Sigmoid colon (tissue), 3 donors: ENCODE results near the gene PCDHA5.

ENCODE experiments used
- POLR2A ChIP-seq, 2 donors: fragments of 450-650 bp; IDR thresholded peaks; one replicate each; pipeline ENCODE4 v1.6.1; 2016; ENCODE audit warnings: antibody characterized with exemption in 2 of 2, mild to moderate bottlenecking in 2 of 2, moderate library complexity in 2 of 2
- TF ChIP-seq, protein P1 (sequence below), 4 experiments: fragments of 450-650 bp in 3 of 4; fragments of 200-600 bp in 1 of 4; IDR thresholded peaks; one replicate each; pipeline ENCODE4 v1.5.1; 2016 to 2019; ENCODE audit warnings: antibody characterized with exemption in 4 of 4, mild to moderate bottlenecking in 3 of 4, moderate library complexity in 2 of 4

DNA sequence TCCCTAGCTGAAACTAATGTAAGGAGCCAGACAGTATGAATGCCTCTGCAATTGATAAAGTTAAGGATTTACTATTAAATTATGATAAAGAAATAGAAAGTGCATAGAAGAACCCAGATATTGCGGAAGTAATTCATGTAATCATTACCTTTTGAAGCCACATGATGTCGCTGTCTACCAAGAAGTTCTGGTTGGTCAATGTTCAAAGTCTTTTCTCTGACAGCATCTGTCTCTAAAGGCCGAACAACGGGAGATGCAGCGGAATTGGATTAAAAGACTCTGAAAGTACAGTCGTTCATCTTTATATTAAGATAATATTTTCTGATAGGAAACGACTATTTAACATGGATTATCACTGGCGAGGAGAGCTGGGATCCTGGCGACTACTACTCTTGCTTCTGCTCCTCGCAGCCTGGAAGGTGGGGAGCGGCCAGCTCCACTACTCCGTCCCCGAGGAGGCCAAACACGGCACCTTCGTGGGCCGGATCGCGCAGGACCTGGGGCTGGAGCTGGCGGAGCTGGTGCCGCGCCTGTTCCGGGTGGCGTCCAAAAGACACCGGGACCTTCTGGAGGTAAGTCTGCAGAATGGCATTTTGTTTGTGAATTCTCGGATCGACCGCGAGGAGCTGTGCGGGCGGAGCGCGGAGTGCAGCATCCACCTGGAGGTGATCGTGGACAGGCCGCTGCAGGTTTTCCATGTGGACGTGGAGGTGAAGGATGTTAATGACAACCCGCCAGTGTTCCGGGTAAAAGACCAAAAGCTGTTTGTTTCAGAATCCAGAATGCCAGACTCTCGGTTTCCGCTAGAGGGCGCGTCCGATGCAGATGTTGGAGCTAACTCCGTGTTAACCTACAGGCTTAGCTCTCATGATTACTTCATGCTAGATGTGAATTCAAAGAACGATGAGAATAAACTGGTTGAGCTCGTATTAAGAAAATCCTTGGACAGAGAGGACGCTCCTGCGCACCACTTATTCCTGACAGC is 19.9 kb downstream of the PCDHA5 start, which contains the start of gene PCDHA8:
- TF ChIP-seq, protein P1, sequence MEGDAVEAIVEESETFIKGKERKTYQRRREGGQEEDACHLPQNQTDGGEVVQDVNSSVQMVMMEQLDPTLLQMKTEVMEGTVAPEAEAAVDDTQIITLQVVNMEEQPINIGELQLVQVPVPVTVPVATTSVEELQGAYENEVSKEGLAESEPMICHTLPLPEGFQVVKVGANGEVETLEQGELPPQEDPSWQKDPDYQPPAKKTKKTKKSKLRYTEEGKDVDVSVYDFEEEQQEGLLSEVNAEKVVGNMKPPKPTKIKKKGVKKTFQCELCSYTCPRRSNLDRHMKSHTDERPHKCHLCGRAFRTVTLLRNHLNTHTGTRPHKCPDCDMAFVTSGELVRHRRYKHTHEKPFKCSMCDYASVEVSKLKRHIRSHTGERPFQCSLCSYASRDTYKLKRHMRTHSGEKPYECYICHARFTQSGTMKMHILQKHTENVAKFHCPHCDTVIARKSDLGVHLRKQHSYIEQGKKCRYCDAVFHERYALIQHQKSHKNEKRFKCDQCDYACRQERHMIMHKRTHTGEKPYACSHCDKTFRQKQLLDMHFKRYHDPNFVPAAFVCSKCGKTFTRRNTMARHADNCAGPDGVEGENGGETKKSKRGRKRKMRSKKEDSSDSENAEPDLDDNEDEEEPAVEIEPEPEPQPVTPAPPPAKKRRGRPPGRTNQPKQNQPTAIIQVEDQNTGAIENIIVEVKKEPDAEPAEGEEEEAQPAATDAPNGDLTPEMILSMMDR (IDR thresholded peaks at IDR 0.05) = no peak
- TF ChIP-seq POLR2A (IDR thresholded peaks at IDR 0.05) = no peak
